BE2C (cell line): Measurements from ENCODE around the gene TBX4.

Experiments
- DNase-seq: peaks from one replicate; pipeline ENCODE4 v3.0.0-alpha.2; 2020
- H3K27me3 ChIP-seq: fragments of 250-450 bp; sonication (Bioruptor Pico); 2 replicates; pipeline ENCODE4 v1.5.1; 2020; ENCODE audit warnings: mild to moderate bottlenecking
- H3K36me3 ChIP-seq: fragments of 250-450 bp; sonication (Bioruptor Pico); 2 replicates; pipeline ENCODE4 v1.5.1; 2020; ENCODE audit warnings: mild to moderate bottlenecking
- H3K4me1 ChIP-seq: fragments of 250-450 bp; sonication (Bioruptor Pico); 2 replicates; pipeline ENCODE4 v1.5.1; 2020
- H3K4me3 ChIP-seq: 2 replicates; pipeline ENCODE4 v1.5.1; 2011; ENCODE audit warnings: low read depth, low read length
- H3K9me3 ChIP-seq: fragments of 250-450 bp; sonication (Bioruptor Pico); 2 replicates; pipeline ENCODE4 v1.5.1; 2020
- CTCF ChIP-seq: IDR thresholded peaks from 2 replicates; pipeline ENCODE4 v1.5.1; 2012; ENCODE audit warnings: mild to moderate bottlenecking, low read depth, low read length

The TBX4 gene

GRCh38 chr17:61496957-61497653 lies 44.9 kb downstream of the TBX4 start:
- H3K4me1 ChIP-seq = peaks cover 11% of the 10 kb centered on the region
- H3K4me3 ChIP-seq = no peak overlapping the region
- no peak for TF ChIP-seq CTCF
- no peak for DNase-seq
- H3K27me3 ChIP-seq = no peaks in the 10 kb centered on the region
- H3K9me3 ChIP-seq = no peaks in the 10 kb centered on the region
- H3K36me3 ChIP-seq = no peaks in the 10 kb centered on the region

- DNase-seq = no peak
- H3K27me3 ChIP-seq = no peaks in the 10 kb centered on the region
- no peaks in the 10 kb centered on the region for H3K9me3 ChIP-seq
- peaks cover 11% of the 10 kb centered on the region for H3K4me1 ChIP-seq
- no peak for TF ChIP-seq CTCF
- no peaks in the 10 kb centered on the region for H3K36me3 ChIP-seq
- no peak overlapping the region for H3K4me3 ChIP-seq
These were observed 46.1 kb downstream of the TBX4 start for GRCh38 chr17:61498042-61498994.

- DNase-seq = no peak
- Histone ChIP-seq H3K9me3 (no peaks in the 10 kb centered on the region), H3K36me3 (no peaks in the 10 kb centered on the region), H3K27me3 (no peaks in the 10 kb centered on the region), H3K4me3 (no peak overlapping the region), H3K4me1 (peaks cover 4% of the 10 kb centered on the region; the same call in 1 of the 2 replicates)
- TF ChIP-seq CTCF = no peak
These were observed 47.4 kb downstream of the TBX4 start for GRCh38 chr17:61499632-61500031.

GRCh38 chr17:61500287-61500686 lies 48.1 kb downstream of the TBX4 start:
- Histone ChIP-seq H3K27me3 (no peaks in the 10 kb centered on the region), H3K36me3 (no peaks in the 10 kb centered on the region), H3K9me3 (no peaks in the 10 kb centered on the region), H3K4me3 (no peak overlapping the region), H3K4me1 (no peaks in the 10 kb centered on the region)
- no peak for TF ChIP-seq CTCF
- no peak for DNase-seq

GRCh38 chr17:61502292-61502691 lies 50.1 kb downstream of the TBX4 start:
- no peaks in the 10 kb centered on the region for H3K9me3 ChIP-seq
- DNase-seq = no peak
- no peaks in the 10 kb centered on the region for H3K27me3 ChIP-seq
- H3K36me3 ChIP-seq = no peaks in the 10 kb centered on the region
- H3K4me1 ChIP-seq = no peaks in the 10 kb centered on the region
- no peak for TF ChIP-seq CTCF
- no peak overlapping the region for H3K4me3 ChIP-seq

GRCh38 chr17:61503961-61504360 lies 51.7 kb downstream of the TBX4 start:
- Histone ChIP-seq H3K27me3 (no peaks in the 10 kb centered on the region), H3K9me3 (no peaks in the 10 kb centered on the region), H3K4me3 (no peak overlapping the region), H3K4me1 (no peaks in the 10 kb centered on the region), H3K36me3 (no peaks in the 10 kb centered on the region)
- TF ChIP-seq CTCF = no peak
- DNase-seq = no peak
